GM13977 (cell line): ENCODE data around the gene PLCB1.
A peak's percentile ranks its signal among the peaks of the same experiment; 100 is the strongest.

Experiments used
- DNase-seq: peaks from one replicate; pipeline ENCODE4 v3.0.0; 2012; ENCODE audit warnings: low spot score
- in situ Hi-C: fragments of 300-500 bp; cut with MboI; formaldehyde crosslinking; loops from one replicate; pipeline ENCODE4 v1.12.0; 2022; ENCODE audit warnings: low sequenced_read_pairs, low pct_unique_long_range_greater_than_20kb, mixed read lengths, inconsistent platforms; ENCODE audit not compliant: unreplicated experiment
- TF ChIP-seq, protein P1 (sequence below): IDR thresholded peaks from 2 replicates; pipeline ENCODE4 v1.5.1; 2012; ENCODE audit warnings: mild to moderate bottlenecking, control low read depth; ENCODE audit not compliant: insufficient read depth; ENCODE audit errors: extremely low read depth, missing control alignments

Gene PLCB1

DNA sequence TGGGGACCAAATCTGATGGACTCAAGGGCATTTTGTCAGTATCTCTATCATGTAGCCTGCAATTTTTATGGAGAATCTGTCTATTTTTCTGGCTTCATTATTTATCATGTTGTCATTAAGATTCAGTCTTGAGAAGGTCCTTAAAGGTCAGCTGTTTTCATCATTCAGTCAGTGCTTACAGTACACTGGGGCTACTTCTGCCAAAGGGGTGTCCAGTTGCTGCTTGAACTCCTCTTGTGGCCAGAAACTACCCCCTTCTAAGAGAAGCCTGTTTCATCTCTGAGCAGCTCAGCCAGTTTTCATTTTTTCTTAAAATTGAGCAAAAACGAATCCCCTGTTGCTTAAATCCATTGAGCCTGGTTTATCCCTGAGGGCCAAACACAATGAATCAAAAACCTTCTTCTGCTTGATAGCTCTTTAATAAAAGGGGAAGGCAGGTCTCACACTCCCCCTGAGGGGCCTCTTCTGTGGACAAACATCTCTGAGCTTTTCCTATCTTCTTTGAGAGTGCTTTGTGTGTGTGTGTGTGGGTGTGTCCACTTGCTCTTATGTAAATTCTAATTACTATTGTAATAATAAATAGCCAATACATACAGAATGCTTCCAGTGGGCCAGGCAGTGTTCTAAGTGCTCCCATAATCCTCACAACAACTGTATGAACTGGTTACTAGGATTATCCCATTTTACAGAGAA, 172.2 kb downstream of the PLCB1 start:
- in situ Hi-C loops = no loop called here
- TF ChIP-seq, protein P1, sequence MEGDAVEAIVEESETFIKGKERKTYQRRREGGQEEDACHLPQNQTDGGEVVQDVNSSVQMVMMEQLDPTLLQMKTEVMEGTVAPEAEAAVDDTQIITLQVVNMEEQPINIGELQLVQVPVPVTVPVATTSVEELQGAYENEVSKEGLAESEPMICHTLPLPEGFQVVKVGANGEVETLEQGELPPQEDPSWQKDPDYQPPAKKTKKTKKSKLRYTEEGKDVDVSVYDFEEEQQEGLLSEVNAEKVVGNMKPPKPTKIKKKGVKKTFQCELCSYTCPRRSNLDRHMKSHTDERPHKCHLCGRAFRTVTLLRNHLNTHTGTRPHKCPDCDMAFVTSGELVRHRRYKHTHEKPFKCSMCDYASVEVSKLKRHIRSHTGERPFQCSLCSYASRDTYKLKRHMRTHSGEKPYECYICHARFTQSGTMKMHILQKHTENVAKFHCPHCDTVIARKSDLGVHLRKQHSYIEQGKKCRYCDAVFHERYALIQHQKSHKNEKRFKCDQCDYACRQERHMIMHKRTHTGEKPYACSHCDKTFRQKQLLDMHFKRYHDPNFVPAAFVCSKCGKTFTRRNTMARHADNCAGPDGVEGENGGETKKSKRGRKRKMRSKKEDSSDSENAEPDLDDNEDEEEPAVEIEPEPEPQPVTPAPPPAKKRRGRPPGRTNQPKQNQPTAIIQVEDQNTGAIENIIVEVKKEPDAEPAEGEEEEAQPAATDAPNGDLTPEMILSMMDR = no peak
- DNase-seq = no peak

DNA sequence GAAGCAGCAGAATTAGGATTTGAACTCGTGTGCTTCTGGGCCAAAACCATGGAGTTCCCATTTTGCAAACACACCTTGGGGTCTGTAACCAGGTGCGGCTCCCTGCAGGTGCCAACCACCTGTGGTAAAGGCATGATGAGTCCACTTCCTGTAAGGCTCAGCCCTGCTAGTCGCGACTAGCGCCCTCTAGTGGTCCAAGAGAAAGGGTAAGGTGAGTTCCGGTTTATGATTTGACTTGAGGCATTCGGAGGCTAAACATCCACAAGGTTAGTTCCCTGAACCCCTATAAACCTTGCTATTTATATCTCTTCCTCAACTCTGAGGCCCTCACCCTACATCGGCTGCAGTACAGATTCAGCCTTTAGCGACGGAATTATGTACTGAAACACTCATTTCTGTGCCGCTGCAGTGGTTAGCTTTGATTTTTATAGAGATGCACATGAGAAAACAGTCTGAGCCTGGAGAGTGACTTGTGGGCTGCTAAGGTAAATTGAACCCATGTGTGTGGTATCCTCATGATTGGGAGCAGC, 173.4 kb downstream of the PLCB1 start:
- in situ Hi-C loops = no loop called here
- peak; percentile 36 for DNase-seq
- TF ChIP-seq, protein P1 = peak; percentile 75

DNA sequence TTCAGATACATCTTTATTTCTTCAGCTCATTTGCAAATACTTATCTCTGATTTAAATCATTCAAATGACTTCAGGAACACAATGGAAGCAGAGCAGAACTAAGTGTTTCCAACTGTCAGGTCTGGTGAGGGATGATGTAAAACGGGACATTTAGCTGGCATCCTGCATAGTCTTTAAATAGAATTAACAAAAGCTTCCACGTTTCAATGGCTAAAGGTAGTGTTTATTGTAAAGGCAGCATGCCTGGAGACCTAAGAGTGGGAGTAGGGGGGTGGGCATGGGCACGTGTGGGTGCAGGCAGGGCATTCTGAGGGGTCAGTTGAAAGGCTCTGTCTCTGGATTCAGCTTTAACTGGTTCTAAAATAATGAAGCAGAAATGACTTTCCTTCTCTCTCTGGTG, 174.9 kb downstream of the PLCB1 start:
- TF ChIP-seq, protein P1 = no peak
- in situ Hi-C loops = no loop called here
- DNase-seq = no peak

- in situ Hi-C loops = no loop called here
- no peak for DNase-seq
- TF ChIP-seq, protein P1 = no peak
Measured at GRCh38 chr20:8309634-8310033, 177.6 kb downstream of the PLCB1 start.

- no peak for DNase-seq
- in situ Hi-C loops = no loop called here
- TF ChIP-seq, protein P1 = no peak
Measured at GRCh38 chr20:8310618-8311017, 178.6 kb downstream of the PLCB1 start.

DNA sequence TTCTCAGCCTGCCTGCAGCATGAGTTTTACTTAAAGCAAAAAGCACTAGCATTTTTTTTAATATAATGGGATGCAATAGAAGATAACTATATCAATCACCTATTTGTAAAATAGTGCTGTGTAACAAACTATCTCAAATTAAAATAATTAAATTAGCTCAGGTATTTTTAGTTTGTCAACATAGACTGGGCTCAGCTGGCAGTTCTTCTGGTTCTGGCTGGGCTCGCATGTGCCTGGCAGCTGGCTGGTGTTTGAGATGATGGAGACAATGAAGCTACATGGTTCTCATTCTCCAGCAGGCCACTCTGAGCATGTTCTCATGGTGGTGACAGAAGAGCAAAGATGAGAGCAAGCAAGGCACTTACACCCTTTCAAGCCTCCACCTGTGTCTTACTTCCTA, 181.0 kb downstream of the PLCB1 start:
- TF ChIP-seq, protein P1 = no peak
- in situ Hi-C loops = no loop called here
- DNase-seq = no peak
